ENCODE results near the gene CAVIN3. TPM values are rescaled to one million over a fixed set of nuclear protein-coding genes. Genes with fewer than 3 reads are reported as not detected.

Gene CAVIN3
- total and polyA plus RNA-seq, 2 of the 4 experiments (the other 2 are of a cell fraction): 112 to 185 TPM

GRCh38 chr11:6270584-6271246 lies 49.6 kb downstream of the CAVIN3 start:
- Histone ChIP-seq H3K4me3 (ENCODE audit: insufficient read depth, low read depth, low read length) (no peak overlapping the region), H3K9ac (ENCODE audit: low read depth, low read length) (no peak overlapping the region), H3K79me1 (ENCODE audit: low read depth in 1 of 2, low read length in 2 of 2) (no peaks in the 10 kb centered on the region), H3K9me1 (ENCODE audit: insufficient read depth, low read length) (no peaks in the 10 kb centered on the region), H4K91ac (ENCODE audit: insufficient read depth, low read depth, low read length) (no peak overlapping the region), H3K27me3 (ENCODE audit: control insufficient read depth, insufficient read depth, low read length) (peaks cover 3% of the 10 kb centered on the region; the same call in 1 of the 2 replicates), H4K8ac (ENCODE audit: low read depth in 2 of 2, low read length in 2 of 2) (no peak overlapping the region), H3K14ac (replicated peaks; ENCODE audit: low read depth, low read length) (no peak overlapping the region), H2BK20ac (ENCODE audit: low read depth, low read length) (no peak overlapping the region), H2AK5ac (ENCODE audit: low read depth, low read length) (no peak overlapping the region), H2AK9ac (replicated peaks; ENCODE audit: low read depth, low read length, poor library complexity) (no peak overlapping the region), H3K18ac (ENCODE audit: low read depth, low read length) (no peak overlapping the region), H4K5ac (ENCODE audit: low read depth, low read length) (no peak overlapping the region), H3K56ac (ENCODE audit: extremely low read depth, insufficient read depth, low read length) (no peak overlapping the region), H2BK120ac (ENCODE audit: low read depth, low read length) (no peak overlapping the region), H3K4me2 (ENCODE audit: low read depth, low read length) (no peak overlapping the region), H4K20me1 (ENCODE audit: insufficient read depth, low read length) (no peaks in the 10 kb centered on the region), H2AFZ (replicated peaks; ENCODE audit: low read length, poor library complexity) (no peak overlapping the region), H3K27ac (ENCODE audit: insufficient read depth, low read length) (no peak overlapping the region), H2BK15ac (ENCODE audit: low read depth, low read length) (no peak overlapping the region), H3K4ac (ENCODE audit: low read depth, low read length) (no peak overlapping the region), H3K4me1 (ENCODE audit: control insufficient read depth, insufficient read depth, low read length) (no peaks in the 10 kb centered on the region), H3K36me3 (ENCODE audit: control insufficient read depth, insufficient read depth, low read length) (no peaks in the 10 kb centered on the region), H2BK5ac (ENCODE audit: low read depth, low read length, poor library complexity, severe bottlenecking) (no peak overlapping the region), H3K9me3 (ENCODE audit: control insufficient read depth, insufficient read depth, low read length) (no peaks in the 10 kb centered on the region), H3K23ac (ENCODE audit: low read depth, low read length) (no peak overlapping the region)
- ChIA-PET POLR2A (ENCODE audit: unreplicated experiment) (no interaction called here), CTCF (interaction anchor here (1.1 kb wide), 1 partner anchor 20 kb away, joined by 3 read pairs; no protein-coding TSS in a partner anchor)
- TF ChIP-seq RCOR1 (IDR thresholded peaks at IDR 0.05; ENCODE audit: insufficient replicate concordance, low read length) (no peak), POLR2A (IDR thresholded peaks at IDR 0.05; ENCODE audit: low read depth, low read length) (no peak), FOS (IDR thresholded peaks at IDR 0.05; ENCODE audit: low read depth, low read length) (no peak), CHD1 (IDR thresholded peaks at IDR 0.05; ENCODE audit: low read depth, low read length) (no peak), MXI1 (IDR thresholded peaks at IDR 0.05; ENCODE audit: borderline replicate concordance, low read depth, low read length) (no peak), MAZ (IDR thresholded peaks at IDR 0.05; ENCODE audit: borderline replicate concordance, low read depth, low read length) (no peak), NFE2L2 (IDR thresholded peaks at IDR 0.05; ENCODE audit: low read depth, low read length) (no peak), RAD21 (IDR thresholded peaks at IDR 0.05; ENCODE audit: low read length) (no peak)
- no peak for ATAC-seq (ENCODE audit: low read depth)
- intact Hi-C loops (cut with micrococcal nuclease): no loop called here
- in situ Hi-C loops (cut with MboI; ENCODE audit: low sequenced_read_pairs): no loop called here
- dilution Hi-C loops (cut with HindIII; ENCODE audit: low sequenced_read_pairs, unreplicated experiment): no loop called here
- 88% methylated on average over 19 of the region's 41 CpGs; no CpG with 5 or more reads in 1 of the 2 experiments for WGBS, 2 experiments (ENCODE audit: extremely low coverage in 2 of 2, insufficient read length in 1 of 2)
- no TSS peak for BruUV-seq (replicated peaks)
- no peak for DNase-seq
